GM23338 (cell line): ENCODE measurements around the gene DHRS12. TPM values are rescaled to one million over a fixed set of nuclear protein-coding genes. Genes with fewer than 3 reads are reported as not detected.

ENCODE experiments used
- ATAC-seq: fragments of 200-7000 bp; cut with Tn5 transposase; 3 replicates; pipeline ENCODE4 v1.9.1; 2020
- DNase-seq: peaks from one replicate; pipeline ENCODE4 v3.0.0-alpha.2; 2015; ENCODE audit warnings: low spot score
- H2AFZ ChIP-seq: fragments of 200-600 bp; sonication (generic); 2 replicates; pipeline ENCODE4 v1.8.0; 2016; ENCODE audit warnings: antibody characterized with exemption, mild to moderate bottlenecking, moderate library complexity
- H3F3A ChIP-seq: fragments of 200-600 bp; sonication (generic); replicated peaks from 2 replicates; pipeline ENCODE4 v1.8.0; 2017; ENCODE audit warnings: antibody characterized with exemption, mixed run types, low read depth
- H3K27ac ChIP-seq: fragments of 200-600 bp; sonication (generic); 2 replicates; pipeline ENCODE4 v1.6.1; 2016; ENCODE audit warnings: low read depth
- H3K27me3 ChIP-seq: fragments of 200-600 bp; sonication (generic); 2 replicates; pipeline ENCODE4 v1.8.0; 2016; ENCODE audit warnings: mild to moderate bottlenecking, mixed run types, moderate library complexity; ENCODE audit not compliant: insufficient read depth
- H3K36me3 ChIP-seq: fragments of 200-600 bp; sonication (generic); 2 replicates; pipeline ENCODE4 v1.8.0; 2016; ENCODE audit warnings: mild to moderate bottlenecking; ENCODE audit not compliant: insufficient read depth
- H3K4me1 ChIP-seq: fragments of 200-600 bp; sonication (generic); 2 replicates; pipeline ENCODE4 v1.8.0; 2016; ENCODE audit warnings: mild to moderate bottlenecking, moderate library complexity; ENCODE audit not compliant: insufficient read depth
- H3K4me2 ChIP-seq: fragments of 200-600 bp; sonication (generic); 2 replicates; pipeline ENCODE4 v1.7.1; 2017; ENCODE audit warnings: mixed run types
- H3K4me3 ChIP-seq: fragments of 200-600 bp; sonication (generic); 2 replicates; pipeline ENCODE4 v1.6.1; 2016; ENCODE audit warnings: mixed run types
- H3K79me2 ChIP-seq: fragments of 200-600 bp; sonication (generic); replicated peaks from 2 replicates; pipeline ENCODE4 v1.8.0; 2017; ENCODE audit warnings: mild to moderate bottlenecking; ENCODE audit not compliant: insufficient read depth
- H3K9me2 ChIP-seq: fragments of 200-600 bp; sonication (generic); 2 replicates; pipeline ENCODE4 v1.8.0; 2017; ENCODE audit not compliant: insufficient read depth
- H4K20me1 ChIP-seq: fragments of 200-600 bp; sonication (generic); replicated peaks from 2 replicates; pipeline ENCODE4 v1.8.0; 2017; ENCODE audit warnings: mild to moderate bottlenecking; ENCODE audit not compliant: insufficient read depth
- H3K27ac Mint-ChIP-seq: 2 replicates; pipeline ENCODE4 v1.8.0; 2020; ENCODE audit warnings: inconsistent platforms, mild to moderate bottlenecking, moderate library complexity, mixed read lengths
- H3K27me3 Mint-ChIP-seq: 3 replicates; pipeline ENCODE4 v1.8.0; 2022; ENCODE audit warnings: low read depth, mild to moderate bottlenecking, moderate library complexity, mixed read lengths, inconsistent platforms; ENCODE audit not compliant: insufficient read depth, poor library complexity
- H3K36me3 Mint-ChIP-seq: 3 replicates; pipeline ENCODE4 v1.8.0; 2021; ENCODE audit warnings: low read depth, mild to moderate bottlenecking, inconsistent platforms, moderate library complexity, mixed read lengths
- H3K4me1 Mint-ChIP-seq: 3 replicates; pipeline ENCODE4 v1.8.0; 2020; ENCODE audit warnings: mild to moderate bottlenecking, inconsistent platforms, mixed read lengths
- H3K4me3 Mint-ChIP-seq: 3 replicates; pipeline ENCODE4 v1.8.0; 2021; ENCODE audit warnings: moderate library complexity, mild to moderate bottlenecking, inconsistent platforms, mixed read lengths
- H3K9me3 Mint-ChIP-seq: 3 replicates; pipeline ENCODE4 v1.8.0; 2020; ENCODE audit warnings: moderate library complexity, mild to moderate bottlenecking, inconsistent platforms, mixed read lengths
- EZH2 ChIP-seq: fragments of 200-600 bp; sonication (generic); IDR thresholded peaks from one replicate; pipeline ENCODE4 v1.8.0; 2017; ENCODE audit warnings: antibody characterized with exemption, mild to moderate bottlenecking, low read depth; ENCODE audit not compliant: unreplicated experiment
- EZH2phosphoT487 ChIP-seq: fragments of 200-600 bp; sonication (generic); IDR thresholded peaks from one replicate; pipeline ENCODE4 v1.8.1; 2018; ENCODE audit warnings: antibody characterized with exemption; ENCODE audit not compliant: unreplicated experiment
- JUNB ChIP-seq: IDR thresholded peaks from one replicate; pipeline ENCODE4 v1.6.1; 2016; ENCODE audit warnings: antibody characterized with exemption; ENCODE audit not compliant: unreplicated experiment
- NANOG ChIP-seq: IDR thresholded peaks from 2 replicates; pipeline ENCODE4 v1.6.1; 2016; ENCODE audit warnings: antibody characterized with exemption, borderline replicate concordance
- ZNF331 ChIP-seq: fragments of 250-450 bp; sonication (Bioruptor Pico); IDR thresholded peaks from 2 replicates; pipeline ENCODE4 v1.5.0; 2020; ENCODE audit warnings: low read depth, mild to moderate bottlenecking, moderate library complexity
- polyA plus RNA-seq: library from polyadenylated mRNA; unstranded; fragments of >200 nt; fragmentation: Nextera tagmentation; extraction: Ambion mirVana; gene quantifications from 2 replicates; pipeline ENCODE4 v1.2.1, GENCODE V29; 2016
- total RNA-seq: library from RNA; depleted of rRNA; stranded (reverse); fragments of >200 nt; shearing (Covaris generic); gene quantifications from 2 replicates; pipeline ENCODE4 v1.2.3, GENCODE V29; 2014
- TF ChIP-seq, protein P1 (sequence below): fragments of 250-450 bp; sonication (Bioruptor Pico); IDR thresholded peaks from 2 replicates; pipeline ENCODE4 v1.5.0; 2020; ENCODE audit warnings: mild to moderate bottlenecking, moderate library complexity
- TF ChIP-seq, protein P2 (sequence below): IDR thresholded peaks from 2 replicates; pipeline ENCODE4 v1.6.1; 2016; ENCODE audit warnings: antibody characterized with exemption

Gene DHRS12
- total and polyA plus RNA-seq, 2 experiments from 2014 or later, result 4.6 to 12.2 TPM

DNA sequence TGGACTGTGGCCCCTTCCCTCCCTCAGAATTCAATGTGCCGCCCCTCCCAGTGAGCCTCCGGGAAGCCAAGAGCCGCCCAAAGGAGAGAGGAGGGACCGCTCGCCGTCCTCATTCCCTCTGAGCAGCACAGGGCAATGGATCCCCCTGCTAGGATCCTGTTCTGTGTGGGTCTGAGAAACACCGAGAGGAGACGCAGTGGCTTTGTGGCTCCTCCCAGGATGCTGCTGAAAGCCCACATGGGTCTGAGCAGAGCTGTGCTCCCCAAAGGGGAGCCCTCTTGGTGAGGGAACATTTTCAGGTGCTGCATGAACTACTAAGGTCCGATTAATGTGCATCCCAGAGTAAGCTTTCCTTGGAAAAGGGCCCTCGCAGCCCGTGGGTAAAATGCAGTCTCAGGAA lies 30.4 kb downstream of the DHRS12 start (continued):
- TF ChIP-seq, protein P1, sequence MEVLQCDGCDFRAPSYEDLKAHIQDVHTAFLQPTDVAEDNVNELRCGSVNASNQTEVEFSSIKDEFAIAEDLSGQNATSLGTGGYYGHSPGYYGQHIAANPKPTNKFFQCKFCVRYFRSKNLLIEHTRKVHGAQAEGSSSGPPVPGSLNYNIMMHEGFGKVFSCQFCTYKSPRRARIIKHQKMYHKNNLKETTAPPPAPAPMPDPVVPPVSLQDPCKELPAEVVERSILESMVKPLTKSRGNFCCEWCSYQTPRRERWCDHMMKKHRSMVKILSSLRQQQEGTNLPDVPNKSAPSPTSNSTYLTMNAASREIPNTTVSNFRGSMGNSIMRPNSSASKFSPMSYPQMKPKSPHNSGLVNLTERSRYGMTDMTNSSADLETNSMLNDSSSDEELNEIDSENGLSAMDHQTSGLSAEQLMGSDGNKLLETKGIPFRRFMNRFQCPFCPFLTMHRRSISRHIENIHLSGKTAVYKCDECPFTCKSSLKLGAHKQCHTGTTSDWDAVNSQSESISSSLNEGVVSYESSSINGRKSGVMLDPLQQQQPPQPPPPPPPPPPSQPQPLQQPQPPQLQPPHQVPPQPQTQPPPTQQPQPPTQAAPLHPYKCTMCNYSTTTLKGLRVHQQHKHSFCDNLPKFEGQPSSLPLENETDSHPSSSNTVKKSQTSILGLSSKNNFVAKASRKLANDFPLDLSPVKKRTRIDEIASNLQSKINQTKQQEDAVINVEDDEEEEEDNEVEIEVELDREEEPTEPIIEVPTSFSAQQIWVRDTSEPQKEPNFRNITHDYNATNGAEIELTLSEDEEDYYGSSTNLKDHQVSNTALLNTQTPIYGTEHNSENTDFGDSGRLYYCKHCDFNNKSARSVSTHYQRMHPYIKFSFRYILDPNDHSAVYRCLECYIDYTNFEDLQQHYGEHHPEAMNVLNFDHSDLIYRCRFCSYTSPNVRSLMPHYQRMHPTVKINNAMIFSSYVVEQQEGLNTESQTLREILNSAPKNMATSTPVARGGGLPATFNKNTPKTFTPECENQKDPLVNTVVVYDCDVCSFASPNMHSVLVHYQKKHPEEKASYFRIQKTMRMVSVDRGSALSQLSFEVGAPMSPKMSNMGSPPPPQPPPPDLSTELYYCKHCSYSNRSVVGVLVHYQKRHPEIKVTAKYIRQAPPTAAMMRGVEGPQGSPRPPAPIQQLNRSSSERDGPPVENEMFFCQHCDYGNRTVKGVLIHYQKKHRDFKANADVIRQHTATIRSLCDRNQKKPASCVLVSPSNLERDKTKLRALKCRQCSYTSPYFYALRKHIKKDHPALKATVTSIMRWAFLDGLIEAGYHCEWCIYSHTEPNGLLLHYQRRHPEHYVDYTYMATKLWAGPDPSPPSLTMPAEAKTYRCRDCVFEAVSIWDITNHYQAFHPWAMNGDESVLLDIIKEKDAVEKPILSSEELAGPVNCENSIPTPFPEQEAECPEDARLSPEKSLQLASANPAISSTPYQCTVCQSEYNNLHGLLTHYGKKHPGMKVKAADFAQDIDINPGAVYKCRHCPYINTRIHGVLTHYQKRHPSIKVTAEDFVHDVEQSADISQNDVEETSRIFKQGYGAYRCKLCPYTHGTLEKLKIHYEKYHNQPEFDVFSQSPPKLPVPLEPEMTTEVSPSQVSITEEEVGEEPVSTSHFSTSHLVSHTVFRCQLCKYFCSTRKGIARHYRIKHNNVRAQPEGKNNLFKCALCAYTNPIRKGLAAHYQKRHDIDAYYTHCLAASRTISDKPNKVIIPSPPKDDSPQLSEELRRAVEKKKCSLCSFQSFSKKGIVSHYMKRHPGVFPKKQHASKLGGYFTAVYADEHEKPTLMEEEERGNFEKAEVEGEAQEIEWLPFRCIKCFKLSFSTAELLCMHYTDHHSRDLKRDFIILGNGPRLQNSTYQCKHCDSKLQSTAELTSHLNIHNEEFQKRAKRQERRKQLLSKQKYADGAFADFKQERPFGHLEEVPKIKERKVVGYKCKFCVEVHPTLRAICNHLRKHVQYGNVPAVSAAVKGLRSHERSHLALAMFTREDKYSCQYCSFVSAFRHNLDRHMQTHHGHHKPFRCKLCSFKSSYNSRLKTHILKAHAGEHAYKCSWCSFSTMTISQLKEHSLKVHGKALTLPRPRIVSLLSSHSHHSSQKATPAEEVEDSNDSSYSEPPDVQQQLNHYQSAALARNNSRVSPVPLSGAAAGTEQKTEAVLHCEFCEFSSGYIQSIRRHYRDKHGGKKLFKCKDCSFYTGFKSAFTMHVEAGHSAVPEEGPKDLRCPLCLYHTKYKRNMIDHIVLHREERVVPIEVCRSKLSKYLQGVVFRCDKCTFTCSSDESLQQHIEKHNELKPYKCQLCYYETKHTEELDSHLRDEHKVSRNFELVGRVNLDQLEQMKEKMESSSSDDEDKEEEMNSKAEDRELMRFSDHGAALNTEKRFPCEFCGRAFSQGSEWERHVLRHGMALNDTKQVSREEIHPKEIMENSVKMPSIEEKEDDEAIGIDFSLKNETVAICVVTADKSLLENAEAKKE, result no peak

DNA sequence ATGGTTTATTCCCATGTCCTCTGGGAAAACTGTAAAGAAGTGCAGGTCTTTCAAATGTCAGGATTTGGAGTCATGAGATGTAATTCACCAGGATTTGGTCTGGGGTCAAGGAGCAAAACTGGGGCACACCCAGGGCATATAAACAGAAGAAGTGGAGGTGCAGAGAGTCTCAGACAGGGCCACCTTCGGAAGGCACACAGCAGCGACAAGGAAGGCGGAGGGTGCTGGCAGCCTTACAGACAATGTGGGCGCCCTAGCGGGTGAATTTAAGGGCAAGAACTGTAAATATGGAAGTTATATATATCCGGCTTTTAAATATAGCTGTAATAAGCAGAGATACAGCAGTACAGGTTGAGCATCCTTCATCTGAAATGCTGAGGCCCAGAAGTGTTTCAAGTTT lies 31.2 kb downstream of the DHRS12 start:
- H3K4me1 Mint-ChIP-seq, result peaks cover 24% of the 10 kb centered on the region
- 0 out of 3 replicates have a peak, but pooled peaks cover 3% of the 10 kb centered on the region for H3K9me3 Mint-ChIP-seq
- Histone ChIP-seq H3K4me2 (no peak overlapping the region), H4K20me1 (no peaks in the 10 kb centered on the region), H3K36me3 (no peaks in the 10 kb centered on the region), H3F3A (0 out of 2 replicates have a peak, but pooled peaks cover 4% of the 10 kb centered on the region), H3K27me3 (no peaks in the 10 kb centered on the region), H2AFZ (no peak overlapping the region), H3K4me1 (peaks cover 19% of the 10 kb centered on the region), H3K79me2 (no peaks in the 10 kb centered on the region), H3K4me3 (no peak overlapping the region), H3K27ac (no peak overlapping the region), H3K9me2 (no peaks in the 10 kb centered on the region)
- no peak for DNase-seq
- peaks cover 21% of the 10 kb centered on the region for H3K27me3 Mint-ChIP-seq
- peaks cover 3% of the 10 kb centered on the region; the same call in 1 of the 3 replicates for H3K36me3 Mint-ChIP-seq
- H3K27ac Mint-ChIP-seq, result no peak overlapping the region
- H3K4me3 Mint-ChIP-seq, result no peak overlapping the region
- no peak for ATAC-seq
- TF ChIP-seq NANOG, result no peak
- TF ChIP-seq, protein P2, sequence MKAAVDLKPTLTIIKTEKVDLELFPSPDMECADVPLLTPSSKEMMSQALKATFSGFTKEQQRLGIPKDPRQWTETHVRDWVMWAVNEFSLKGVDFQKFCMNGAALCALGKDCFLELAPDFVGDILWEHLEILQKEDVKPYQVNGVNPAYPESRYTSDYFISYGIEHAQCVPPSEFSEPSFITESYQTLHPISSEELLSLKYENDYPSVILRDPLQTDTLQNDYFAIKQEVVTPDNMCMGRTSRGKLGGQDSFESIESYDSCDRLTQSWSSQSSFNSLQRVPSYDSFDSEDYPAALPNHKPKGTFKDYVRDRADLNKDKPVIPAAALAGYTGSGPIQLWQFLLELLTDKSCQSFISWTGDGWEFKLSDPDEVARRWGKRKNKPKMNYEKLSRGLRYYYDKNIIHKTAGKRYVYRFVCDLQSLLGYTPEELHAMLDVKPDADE, result no peak
- no peak for TF ChIP-seq EZH2phosphoT487
- TF ChIP-seq, protein P1, result no peak
- TF ChIP-seq EZH2, result no peak
- TF ChIP-seq JUNB, result no peak
- TF ChIP-seq ZNF331 (CRISPR knock-in tag), result no peak
